Glomerular visceral epithelial cell (primary cell): ENCODE results near the gene MYBPC3.
"Not testable (repeated sequence)": the region's sequence is repeated elsewhere in the genome, so short reads cannot be mapped to it uniquely, and the experiment has no call there.

Experiments
- DNase-seq: peaks from one replicate; pipeline ENCODE4 v3.0.0-alpha.2; 2016; ENCODE audit errors: extremely low spot score

The MYBPC3 gene

DNA sequence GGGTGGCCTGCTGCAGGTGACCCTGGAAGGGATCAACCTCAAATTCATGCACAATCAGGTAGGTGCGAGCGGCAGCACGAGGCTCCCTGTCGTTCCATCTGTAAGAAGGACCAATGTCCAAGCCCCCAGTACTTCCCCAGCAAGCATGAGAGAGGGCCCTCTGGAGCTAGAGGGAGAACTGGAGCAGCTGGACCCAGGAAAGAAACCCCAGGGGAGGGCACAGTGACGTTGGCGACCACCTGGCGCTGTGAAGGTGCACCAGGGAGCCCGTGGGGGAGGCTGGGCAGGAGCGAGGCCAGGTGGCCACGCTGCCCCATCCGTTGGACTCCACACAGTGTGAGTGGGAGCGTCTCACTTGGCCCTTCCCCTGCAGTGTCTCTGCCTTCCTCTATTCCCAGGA is 28.0 kb downstream of the MYBPC3 start:
- no peak for DNase-seq

DNA sequence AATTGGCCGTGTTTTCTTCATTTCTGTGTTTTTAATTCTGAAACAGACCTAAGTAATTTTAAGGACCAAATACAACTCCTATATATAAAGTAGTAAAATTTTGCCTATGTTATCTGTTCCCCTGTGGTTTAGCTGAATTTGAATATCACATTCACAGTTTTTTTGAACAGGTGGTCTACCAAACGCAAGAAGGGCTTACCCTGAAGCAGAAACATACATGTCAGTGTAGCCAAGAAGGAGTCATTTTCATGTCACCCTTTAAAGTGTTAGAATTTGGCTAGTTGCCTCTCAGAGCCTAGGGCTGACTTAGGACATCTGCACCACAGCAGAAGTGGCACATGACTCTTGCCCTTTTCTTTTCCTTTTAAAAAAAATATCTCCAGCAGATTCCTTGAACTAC is 34.3 kb downstream of the MYBPC3 start:
- DNase-seq = no peak

DNA sequence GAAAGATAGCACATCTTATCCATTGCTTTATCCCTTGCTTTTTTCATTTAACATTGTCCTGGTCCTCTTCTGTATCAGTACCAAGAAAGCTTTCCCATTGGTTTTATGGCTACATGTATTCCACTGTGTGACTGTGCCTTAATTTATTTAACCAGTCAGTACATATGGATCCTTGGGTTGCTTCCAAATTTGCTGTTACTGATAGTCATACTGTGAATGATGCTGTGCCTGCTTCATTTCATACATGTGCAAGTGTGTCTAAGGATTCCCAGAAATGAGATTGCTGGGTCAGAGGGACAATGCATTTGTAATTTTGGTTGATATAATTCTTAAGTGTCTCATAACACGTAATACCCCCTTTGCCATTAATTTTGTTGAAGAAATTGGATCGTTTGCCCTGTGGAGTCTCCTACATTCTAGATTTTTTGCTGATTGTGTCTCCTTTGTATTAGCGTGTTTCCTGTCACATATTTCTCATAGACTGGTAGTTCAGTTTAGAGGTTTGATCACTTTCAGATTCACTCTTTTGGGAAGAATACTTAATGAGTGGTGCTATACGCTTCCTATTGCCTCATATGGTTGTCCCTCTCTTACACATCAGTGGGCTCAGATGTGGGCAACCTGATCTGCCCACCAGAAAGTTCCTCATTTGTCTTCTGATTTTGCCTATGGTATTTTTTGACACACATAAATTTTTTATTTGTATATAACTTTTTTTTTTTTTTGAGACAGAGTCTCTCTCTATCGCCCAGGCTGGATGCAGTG is 35.3 kb downstream of the MYBPC3 start:
- no peak for DNase-seq

DNA sequence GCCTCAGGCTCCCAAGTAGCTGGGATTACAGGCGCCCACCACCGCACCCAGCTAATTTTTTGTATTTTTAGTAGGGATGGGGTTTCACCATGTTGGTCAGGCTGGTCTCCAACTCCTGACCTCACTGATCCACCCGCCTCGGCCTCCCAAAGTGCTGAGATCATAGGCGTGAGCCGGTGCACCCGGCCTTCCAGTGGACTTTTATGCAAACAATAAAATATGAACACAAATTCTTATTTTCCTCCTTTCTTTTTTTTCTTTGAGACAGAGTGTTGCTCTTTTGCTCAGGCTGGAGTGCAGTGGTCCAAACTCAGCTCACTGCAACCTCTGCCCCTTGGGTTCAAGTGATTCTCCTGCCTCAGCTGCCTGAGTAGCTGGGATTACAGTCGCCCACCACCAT is 36.0 kb downstream of the MYBPC3 start:
- not testable (repeated sequence) for DNase-seq

DNA sequence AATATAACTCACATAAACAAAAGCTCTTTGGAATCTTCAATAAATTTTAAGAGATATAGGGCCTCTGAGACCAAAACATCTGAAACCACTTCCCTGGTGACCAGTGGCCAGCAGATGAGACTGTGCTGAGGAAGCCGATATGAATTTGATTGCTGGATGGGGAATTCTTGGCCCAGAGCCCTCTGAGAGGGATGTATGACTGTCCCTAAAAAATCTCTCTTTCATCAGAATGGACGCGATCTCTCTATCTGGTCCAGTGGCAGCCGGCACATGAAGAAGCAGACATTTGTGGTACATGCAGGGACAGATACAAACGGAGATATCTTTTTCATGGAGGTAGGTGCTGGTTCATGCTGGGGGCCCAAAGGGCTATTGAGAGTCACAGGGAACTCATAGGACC is 37.5 kb downstream of the MYBPC3 start:
- no peak for DNase-seq

DNA sequence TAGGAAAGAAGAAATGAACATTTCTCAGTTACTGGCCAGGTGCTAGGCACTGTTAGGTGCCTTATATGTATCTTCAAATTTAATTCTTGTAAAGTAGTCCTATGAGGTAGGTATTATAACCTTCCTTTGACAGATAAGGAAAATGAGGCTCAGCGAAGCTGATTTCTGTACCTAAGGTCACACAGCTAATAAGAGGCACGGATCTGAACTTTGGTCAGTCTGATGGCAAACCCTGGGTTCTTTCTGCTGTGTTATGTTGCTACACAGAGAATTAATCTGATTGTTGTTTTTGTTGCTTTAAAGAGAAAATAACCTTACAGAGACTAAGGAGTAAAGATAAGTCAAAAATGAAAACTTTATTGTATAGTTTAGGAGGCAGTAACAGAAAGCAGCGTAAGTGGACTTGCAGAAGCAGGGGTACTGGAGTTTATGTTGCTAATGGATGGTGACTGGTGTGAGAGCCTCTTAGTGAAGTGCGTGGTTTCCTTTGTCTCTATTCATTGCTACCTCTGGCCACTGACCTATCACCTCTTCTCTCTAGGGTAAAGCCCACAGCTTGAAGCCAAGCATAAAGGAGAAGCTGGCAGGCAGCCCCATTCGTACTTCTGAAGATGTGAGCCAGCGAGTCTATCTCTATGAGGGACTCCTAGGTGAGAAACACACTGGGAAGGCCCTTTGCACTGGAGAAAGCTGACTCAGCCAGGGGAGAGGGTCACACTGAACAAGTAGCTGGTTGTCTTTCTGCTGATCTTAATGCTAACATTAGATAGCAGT is 44.3 kb downstream of the MYBPC3 start:
- DNase-seq = no peak

DNA sequence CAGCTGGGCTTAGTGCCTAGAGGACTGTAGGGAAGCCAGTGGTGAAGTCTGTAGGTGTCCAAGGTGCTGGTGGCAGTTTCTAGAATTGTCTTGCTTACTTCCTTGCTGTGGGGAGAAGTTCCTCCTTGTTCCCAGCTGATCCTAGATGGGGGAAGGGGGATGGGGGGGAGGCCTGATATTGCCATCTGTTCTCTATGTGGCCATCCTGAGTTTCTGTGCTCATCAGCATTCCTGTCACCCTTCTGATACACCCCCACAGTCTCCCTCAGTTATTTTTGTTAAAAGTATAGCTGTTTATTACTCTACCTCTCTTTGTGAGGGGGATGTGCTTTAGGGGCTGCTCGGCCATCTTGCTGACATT is 46.0 kb downstream of the MYBPC3 start:
- DNase-seq = no peak

DNA sequence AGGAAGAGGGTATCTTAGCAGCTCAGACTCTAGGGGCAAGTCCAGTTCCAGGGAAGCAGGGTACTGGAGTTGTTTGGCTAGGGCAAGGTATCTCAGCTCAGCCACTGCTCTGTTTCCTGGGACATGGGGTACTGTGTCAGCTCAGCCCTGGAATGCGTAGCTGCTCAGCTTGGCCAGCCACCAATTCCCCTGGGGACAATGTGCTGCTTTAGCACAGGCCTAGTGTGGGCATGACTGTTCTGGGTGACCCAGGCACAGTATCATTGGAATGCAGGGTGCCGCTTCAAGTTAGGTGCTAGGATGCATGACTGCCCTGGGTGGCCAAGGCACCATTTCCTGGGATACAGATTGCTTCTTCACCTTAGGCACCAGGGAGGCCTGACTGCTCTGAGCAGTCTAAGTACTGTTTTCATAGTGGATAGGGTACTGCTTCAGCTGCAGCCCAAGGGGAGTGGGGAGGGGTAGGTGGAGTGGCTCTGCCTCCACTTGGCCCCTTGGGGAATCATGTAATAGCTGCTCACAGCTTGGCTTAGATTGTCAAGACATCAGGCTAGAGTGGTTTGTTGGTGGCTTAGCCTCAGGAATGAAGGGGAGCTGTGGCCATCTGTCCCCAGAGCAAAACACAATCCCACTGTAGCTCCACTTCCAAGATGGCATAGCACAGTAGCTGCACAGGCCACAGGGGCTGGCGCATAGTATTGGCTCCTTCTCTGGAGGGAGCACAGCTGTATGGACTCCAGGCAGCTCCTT is 46.6 kb downstream of the MYBPC3 start:
- DNase-seq = no peak

DNA sequence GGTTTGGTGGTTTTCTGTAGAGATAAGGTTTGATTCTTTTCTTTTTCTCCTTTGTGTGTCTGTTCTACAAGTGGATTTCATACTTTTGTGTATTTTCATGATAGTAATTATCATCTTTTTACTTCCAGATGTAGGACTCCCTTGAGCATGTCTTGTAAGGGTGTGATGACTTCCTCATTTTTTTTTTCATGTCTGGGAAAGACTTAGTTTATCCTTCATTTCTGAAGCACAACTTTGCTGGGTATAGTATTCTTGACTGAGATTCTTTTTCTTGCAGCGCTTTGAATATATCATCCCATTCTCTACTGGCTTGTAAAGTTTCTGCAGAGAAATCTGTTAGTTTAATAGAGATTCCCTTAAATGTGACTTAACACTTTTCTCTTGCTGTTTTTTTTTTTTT is 49.6 kb downstream of the MYBPC3 start:
- DNase-seq = no peak

DNA sequence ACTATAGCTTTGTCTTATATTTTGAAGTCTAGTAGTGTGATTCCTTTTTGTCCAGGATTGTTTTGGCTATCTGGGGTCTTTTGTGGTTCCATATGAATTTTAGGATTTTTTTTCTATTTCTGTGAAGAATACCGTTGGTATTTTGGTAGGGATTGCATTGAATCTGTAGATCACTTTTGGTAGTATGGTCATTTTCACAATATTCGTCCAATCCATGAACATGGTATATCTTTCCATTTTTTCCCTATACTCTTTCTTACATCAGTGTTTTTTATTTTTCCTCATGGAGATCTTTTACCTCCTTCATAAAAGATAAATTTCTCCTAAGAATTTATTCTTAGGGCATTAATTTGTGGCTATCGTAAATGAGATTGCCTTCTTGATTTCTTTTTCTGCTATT is 53.4 kb downstream of the MYBPC3 start:
- DNase-seq = no peak

DNA sequence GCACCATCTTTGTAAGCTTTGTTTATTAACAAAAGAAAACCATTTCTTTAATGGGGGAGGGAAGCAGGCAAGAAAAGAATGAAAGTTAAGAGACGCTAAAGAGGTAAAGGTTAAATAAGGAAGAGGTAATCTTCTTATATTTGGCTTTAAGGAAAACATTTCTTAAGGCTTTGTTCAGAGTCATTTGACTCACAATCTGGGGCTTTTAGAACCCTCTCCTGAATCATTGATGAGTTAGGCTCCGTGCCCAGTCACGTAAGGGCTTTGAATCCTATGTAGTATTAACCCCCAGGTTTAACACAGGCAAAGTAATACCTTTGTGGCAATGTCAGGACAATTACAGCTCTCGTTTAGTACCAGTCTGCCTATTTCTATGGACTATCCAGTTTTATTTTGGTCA is 56.5 kb downstream of the MYBPC3 start:
- DNase-seq = no peak

DNA sequence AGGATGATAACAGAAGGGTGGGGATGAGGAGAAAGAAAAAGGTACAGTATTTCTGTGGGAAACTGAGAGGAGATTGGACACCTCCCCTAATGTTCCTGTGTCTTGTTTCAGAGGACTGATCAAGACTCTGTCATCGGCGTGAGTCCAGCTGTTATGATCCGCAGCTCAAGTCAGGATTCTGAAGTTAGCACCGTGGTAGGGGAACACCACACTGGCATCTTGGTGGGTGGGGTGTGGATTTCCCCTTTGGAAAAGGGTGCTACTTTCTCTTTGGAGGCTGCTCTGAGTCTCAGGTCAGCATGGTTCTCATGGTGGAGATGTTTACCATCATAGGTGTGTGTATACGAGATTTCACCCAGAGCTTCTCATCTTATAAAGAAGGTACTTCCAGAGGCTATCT is 57.1 kb downstream of the MYBPC3 start:
- no peak for DNase-seq

DNA sequence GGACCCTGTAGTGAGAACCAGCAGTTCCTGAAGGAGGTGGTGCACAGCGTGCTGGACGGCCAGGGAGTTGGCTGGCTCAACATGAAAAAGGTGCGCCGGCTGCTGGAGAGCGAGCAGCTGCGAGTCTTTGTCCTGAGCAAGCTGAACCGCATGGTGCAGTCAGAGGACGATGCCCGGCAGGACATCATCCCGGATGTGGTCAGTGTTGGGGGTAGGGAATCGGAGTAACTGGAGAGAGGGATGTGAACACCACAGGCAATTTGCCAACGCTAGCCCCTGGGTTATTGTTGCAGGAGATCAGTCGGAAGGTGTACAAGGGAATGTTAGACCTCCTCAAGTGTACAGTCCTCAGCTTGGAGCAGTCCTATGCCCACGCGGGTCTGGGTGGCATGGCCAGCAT is 62.6 kb downstream of the MYBPC3 start:
- DNase-seq = no peak

DNA sequence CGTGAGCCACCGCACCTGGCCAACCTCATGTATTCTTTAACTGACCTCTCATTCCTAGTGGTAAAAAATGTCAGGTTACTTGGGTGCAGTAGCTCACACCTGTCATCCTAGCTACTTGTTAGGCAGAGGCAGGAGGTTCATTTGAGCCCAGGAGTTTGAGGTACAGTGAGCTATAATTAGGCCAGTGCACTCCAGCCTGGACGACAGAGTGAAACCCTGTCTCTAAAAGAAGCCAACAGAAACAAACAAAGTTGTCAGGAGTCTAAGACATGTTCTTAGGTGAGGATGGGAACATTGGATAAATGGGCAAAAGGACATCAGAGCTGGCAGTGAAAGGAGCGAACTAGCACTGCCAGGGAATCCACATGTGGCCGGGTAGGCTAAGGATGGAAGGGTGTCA is 64.4 kb downstream of the MYBPC3 start:
- DNase-seq = no peak

DNA sequence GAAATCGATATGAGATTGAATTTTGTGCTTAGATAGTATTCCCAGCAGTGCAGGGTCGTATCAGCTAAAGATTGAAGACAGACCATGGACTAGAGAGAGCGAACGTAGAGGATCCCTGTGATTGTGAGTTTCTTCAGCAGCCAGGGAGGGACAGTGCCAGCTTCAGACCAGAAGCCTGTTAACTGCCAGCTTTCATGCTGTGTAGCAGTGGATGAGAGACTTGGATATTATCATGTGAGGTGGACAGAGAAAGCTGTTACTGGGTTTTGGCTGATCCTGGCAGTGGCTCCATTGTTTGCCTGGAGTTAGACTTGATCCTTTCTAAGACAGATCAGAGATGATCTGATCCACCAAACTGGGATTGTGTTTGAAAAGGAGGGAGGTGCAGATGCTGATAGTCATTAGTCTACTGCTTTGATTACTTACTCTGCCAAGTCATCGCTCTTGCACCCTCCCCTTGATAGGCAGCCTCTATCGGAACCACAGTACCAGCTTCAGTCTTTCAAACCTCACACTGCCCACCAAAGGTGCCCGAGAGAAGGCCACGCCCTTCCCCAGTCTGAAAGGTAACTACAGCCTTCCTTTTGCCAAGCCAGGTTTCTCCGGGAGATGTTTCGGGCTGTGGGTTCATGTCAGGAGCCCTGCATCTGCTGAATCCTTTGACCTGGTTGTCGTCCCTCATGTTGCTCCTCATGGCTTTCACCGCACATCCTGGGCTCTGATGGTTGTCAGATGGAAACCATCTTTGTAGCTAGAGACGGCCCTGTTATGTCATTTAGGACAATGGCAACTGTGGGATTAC is 66.3 kb downstream of the MYBPC3 start:
- no peak for DNase-seq

DNA sequence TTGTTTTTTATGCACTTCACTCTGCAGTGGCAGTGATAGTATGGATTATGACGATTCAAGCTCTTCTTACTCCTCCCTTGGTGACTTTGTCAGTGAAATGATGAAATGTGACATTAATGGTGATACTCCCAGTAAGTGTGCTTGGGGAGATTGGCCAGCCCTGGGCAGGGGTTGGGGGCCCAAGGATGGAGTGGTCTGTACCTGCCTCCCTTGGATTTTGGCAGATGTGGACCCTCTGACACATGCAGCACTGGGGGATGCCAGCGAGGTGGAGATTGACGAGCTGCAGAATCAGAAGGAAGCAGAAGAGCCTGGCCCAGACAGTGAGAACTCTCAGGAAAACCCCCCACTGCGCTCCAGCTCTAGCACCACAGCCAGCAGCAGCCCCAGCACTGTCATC is 68.4 kb downstream of the MYBPC3 start:
- no peak for DNase-seq

DNA sequence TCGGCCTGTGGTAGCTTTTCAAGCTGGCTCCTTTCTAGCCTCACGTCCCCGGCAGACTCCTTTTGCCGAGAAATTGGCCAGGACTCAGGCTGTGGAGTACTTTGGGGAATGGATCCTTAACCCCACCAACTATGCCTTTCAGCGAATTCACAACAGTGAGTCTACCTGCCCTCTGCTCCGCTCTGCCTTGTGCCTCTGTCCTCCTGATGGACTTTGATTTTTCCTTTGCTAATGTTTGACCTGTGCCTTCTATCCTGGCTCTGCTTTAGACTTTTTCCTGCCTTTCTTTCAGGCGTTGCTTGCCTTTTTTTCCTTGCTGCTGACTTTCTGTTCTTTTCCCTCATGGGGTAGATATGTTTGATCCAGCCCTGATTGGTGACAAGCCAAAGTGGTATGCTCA is 70.0 kb downstream of the MYBPC3 start:
- DNase-seq = no peak
